ENCODE measurements around the gene KBTBD2.

Gene KBTBD2

DNA sequence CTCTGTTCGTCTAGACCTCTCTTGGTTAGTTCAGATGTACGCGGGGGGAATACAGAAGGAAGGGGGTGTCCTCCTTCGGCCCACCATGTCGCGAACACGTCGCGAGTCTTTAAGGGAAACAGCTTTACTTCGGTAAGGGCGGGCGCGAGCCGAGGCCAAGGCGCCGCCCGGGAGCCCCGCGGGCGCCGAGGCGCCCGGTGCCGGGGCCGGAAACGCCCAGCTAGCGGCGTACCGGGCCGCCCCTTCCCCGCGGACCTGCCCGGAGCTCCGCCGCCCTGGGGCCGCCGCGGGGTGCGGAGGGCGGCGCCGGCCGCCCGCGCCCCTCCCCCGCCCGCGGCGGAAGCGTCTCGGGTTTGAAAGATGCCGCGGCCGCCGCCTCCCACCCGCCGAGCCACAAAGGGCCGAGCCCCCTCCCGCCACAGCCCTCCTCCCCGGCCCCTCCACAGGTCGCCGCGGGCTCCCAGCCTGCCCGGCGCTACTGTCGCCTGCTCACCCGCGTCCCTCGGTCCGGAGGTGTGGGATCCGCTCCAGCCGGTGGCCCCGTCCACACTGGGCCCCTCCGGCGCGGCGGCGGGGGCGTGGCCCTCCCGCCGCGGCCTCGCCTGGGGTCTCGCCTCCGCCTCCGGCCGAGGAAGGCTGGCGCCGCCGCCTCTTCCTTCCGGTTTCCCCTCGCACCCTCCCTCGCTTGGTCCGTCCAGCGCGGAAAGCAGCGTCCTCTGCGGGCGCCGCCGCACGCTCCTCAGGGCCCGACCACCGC, at the start of gene KBTBD2:
KBTBD2 (minus strand) TSS at position 718 of the 757 bp plus-strand sequence. CDS start 12,156 bp downstream, outside the sequence.
- DNase-seq (ENCODE audit: low read depth), result peak; percentile 84
- TF ChIP-seq CTCF (conservative IDR thresholded peaks at IDR 0.05; ENCODE audit: low read length), result no peak

DNA sequence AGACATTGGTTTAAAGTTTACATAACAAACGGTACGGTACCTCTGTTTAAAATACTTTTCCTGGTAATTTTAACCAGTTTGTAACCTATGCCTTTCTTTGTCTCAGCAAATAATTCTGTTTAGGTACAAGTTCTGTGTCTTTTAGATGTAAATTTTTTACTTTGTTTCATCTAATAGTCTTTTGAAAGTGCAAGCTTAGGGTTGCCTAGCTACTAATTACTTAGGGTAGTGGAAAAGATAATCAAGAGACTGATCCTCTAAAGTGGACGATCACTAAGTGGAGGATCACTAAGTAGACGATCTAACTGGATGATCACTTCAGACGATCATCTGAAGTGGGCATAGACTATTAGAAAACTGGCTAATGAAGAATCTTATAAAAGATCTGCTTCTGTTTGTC, 49.6 kb upstream of the KBTBD2 start:
- no peak for TF ChIP-seq CTCF (conservative IDR thresholded peaks at IDR 0.05; ENCODE audit: low read length)
- peak overlapping the region; percentile 88 for H3K4me3 ChIP-seq (ENCODE audit: low read length)
- no peak for DNase-seq (ENCODE audit: low read depth)

More for the DNA sequence above, at the start of gene KBTBD2:
- peak within 1 kb of the TSS; percentile 86 for H3K4me3 ChIP-seq (ENCODE audit: low read length)

DNA sequence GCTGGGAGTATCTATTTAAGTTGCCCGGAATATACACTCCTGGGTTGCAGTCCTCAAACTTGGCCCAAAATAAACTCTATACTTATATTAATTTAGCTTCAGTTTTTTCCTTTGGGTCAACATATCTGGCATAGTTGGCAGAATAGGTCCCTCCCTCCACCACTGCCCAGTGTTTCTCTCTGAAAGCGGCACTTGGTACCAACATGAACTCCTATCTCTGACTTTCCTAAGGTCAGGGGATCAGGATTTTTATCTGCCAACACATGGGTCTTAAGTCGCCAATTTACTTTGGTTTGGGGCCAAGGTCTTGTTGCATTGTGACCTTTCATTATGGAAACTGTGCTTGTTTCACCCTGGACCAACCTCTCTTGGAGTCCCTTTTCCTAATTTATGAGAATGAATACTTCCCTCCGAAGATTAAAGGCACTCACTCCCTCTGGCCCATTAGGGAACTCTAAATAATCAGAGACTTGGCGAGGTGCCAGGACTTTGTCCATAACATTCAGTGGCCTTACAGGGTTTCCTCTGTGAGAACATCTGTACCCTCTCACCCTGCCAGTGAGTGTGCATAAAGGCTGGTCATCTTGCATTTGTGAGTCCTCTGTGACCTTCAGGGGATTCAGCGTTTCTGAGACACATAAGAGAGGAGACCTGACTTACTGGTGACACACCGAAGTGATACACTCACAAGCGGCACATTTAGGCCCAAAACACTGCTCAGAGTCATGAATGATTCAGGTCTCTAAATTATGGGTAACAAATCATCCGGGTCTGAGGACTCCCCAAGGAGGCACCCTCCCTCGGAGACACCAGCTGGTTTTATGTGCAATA, 46.0 kb upstream of the KBTBD2 start:
- peak overlapping the region; percentile 11; the same call in 1 of the 2 replicates for H3K4me3 ChIP-seq (ENCODE audit: low read length)
- no peak for TF ChIP-seq CTCF (conservative IDR thresholded peaks at IDR 0.05; ENCODE audit: low read length)
- DNase-seq (ENCODE audit: low read depth), result peak; percentile 33

DNA sequence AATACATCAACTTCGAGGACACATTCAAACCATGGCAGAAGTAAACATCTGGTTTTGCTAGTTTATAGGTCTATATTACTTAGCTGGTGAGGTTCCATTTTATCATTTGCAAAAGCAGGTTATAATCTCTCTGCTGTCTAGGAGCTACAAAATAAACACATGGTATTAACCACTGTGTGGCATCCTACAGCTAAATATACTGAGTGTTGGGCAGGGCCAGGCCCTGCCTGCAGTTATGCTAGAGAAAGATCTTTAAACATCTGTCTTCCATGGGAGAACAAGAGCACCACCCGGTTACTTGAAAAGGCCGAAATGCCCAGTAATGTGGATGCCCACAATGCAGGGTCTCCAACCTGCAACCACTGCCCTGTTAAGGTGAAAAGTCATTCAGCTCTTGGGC, 45.1 kb upstream of the KBTBD2 start:
- TF ChIP-seq CTCF (conservative IDR thresholded peaks at IDR 0.05; ENCODE audit: low read length), result no peak; the same call in 1 of the 2 replicates
- H3K4me3 ChIP-seq (ENCODE audit: low read length), result no peak overlapping the region
- peak; percentile 17 for DNase-seq (ENCODE audit: low read depth)

DNA sequence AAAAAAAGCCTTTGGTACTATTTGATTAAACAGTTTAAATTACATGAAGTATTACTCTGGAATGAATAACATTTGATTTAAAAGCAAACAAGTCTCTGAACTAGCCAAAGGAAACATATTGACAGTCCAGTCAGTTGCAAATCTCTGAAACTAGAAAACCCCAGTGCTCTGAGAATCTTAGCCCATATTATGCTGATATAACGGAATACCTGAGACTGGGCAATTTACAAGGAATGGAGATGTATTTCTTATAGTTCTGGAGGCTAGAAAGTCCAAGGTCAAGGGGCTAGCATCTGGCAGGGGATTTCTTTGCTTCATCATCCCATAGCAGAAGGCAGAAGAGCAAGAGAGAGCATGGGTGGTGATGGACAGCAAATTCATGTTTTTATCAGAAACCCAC, 44.0 kb upstream of the KBTBD2 start:
- DNase-seq (ENCODE audit: low read depth), result no peak
- TF ChIP-seq CTCF (conservative IDR thresholded peaks at IDR 0.05; ENCODE audit: low read length), result no peak

DNA sequence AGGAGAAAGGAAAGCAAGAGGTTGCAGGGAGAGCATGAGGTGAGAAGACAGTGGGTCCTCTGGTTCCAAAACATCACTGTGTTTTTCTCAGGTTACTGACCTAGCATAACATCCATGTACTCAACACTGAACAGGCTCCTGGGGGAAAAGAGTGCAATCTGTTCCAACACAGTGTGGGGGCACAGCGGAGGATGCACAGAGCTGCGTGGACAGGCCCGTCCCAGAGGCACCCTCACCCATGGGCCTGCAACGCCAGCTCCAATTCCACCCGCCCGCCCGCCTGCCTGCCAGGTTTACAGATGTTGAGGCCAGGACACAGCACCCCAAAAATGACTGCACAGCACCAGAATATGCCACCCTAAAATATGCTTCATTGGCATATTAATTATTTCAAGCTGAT, 38.8 kb upstream of the KBTBD2 start:
- no peak for TF ChIP-seq CTCF (conservative IDR thresholded peaks at IDR 0.05; ENCODE audit: low read length)
- DNase-seq (ENCODE audit: low read depth), result no peak
- no peak overlapping the region for H3K4me3 ChIP-seq (ENCODE audit: low read length)

More for the DNA sequence above, 44.0 kb upstream of the KBTBD2 start:
- H3K4me3 ChIP-seq (ENCODE audit: low read length), result no peak overlapping the region
